GM18505 (cell line): ENCODE data around the gene MPC1L.
A peak's percentile ranks its signal among the peaks of the same experiment; 100 is the strongest.

ENCODE experiments used
- ATAC-seq: cut with Tn5 transposase; IDR thresholded peaks from one replicate; pipeline ENCODE4 v1.9.1; 2021; ENCODE audit not compliant: unreplicated experiment
- POLR2A ChIP-seq: IDR thresholded peaks from 4 replicates; pipeline ENCODE4 v1.6.1; 2011; ENCODE audit warnings: borderline replicate concordance; ENCODE audit not compliant: insufficient read depth, insufficient read length; ENCODE audit errors: extremely low read depth

Gene MPC1L

GRCh38 chrX:40647307-40648197 lies 24.3 kb downstream of the MPC1L start, which contains the start of gene CXorf38:
Gene CXorf38 (minus strand): TSS chrX:40647561. CDS start chrX:40647520, 41 bp downstream.
- peak; percentile 75 for ATAC-seq

DNA sequence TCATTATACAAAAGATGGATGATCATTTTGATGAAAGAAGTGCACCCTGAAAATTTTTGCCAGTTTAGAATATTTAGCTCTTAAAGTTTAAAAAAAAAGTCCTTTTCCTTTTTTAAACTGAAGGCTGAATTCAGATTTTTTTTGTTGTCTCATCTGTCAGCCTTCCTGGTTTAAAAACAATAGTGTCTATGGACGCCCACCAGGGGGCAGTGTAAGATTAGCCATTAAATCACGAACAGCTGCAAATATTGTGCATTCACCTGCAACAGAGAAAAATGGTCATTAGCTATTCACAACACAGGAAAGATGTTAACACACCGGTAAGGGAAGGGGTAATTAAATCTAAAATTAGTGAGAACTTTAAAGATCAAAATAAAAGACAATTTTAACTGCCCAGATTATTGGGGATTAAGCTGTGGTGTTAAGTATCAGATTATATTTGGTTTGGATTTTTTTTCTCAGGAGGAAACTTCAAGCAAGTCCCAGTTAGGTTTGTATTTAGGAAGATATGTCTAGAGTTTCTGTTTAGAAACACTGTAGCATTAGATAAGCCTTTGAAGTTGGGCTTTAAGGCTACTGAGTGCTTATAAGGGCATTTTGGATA lies 28.5 kb downstream of the MPC1L start:
- ATAC-seq, result no peak
- TF ChIP-seq POLR2A, result no peak

More at GRCh38 chrX:40647307-40648197, 24.3 kb downstream of the MPC1L start, which contains the start of gene CXorf38:
- peak; percentile 81 for TF ChIP-seq POLR2A

DNA sequence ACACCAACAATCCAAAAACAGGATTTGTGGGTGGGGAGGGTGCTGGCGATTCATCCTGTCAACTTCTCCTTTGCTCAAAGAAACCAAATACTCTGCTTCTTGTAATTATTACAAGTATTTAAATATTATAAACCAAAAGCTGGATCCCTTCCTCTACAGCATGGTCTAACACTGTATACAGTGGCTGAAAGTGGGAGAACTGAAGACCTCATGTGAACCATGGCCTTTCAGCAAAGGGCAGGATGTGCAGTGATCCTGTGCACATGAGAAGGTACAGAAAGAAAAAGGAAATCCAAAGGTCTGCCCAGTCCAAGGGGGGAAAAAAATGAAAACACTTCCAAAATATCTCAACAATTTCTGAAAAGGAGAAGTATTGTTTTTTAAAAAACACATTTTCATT lies 29.4 kb downstream of the MPC1L start:
- no peak for TF ChIP-seq POLR2A
- ATAC-seq, result no peak

GRCh38 chrX:40653535-40653934 lies 30.3 kb downstream of the MPC1L start:
- TF ChIP-seq POLR2A, result no peak
- no peak for ATAC-seq

DNA sequence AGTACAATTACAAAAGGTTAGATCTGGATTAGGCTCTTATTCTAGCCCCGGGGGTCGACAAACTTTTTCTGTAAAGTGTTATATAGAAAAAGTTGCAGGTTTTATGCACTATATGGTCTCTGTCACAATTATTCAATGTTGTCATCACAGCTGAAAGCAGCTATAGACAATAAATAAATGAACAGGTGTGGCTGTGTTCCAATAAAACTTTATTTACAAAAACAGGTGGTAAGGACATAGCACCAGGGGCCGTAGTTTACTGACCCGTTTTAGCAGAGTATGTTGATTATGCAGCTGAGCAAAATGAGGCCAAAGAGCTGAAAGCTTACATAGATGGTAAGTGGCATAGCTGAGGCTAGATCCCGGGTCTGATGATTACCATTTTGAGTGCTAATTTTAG lies 37.2 kb downstream of the MPC1L start:
- TF ChIP-seq POLR2A, result no peak
- ATAC-seq, result no peak

- TF ChIP-seq POLR2A, result no peak
- ATAC-seq, result no peak
Observed at GRCh38 chrX:40661489-40661888, 38.3 kb downstream of the MPC1L start.

- TF ChIP-seq POLR2A, result no peak
- ATAC-seq, result no peak
Observed at GRCh38 chrX:40663078-40663740, 40.0 kb downstream of the MPC1L start.

DNA sequence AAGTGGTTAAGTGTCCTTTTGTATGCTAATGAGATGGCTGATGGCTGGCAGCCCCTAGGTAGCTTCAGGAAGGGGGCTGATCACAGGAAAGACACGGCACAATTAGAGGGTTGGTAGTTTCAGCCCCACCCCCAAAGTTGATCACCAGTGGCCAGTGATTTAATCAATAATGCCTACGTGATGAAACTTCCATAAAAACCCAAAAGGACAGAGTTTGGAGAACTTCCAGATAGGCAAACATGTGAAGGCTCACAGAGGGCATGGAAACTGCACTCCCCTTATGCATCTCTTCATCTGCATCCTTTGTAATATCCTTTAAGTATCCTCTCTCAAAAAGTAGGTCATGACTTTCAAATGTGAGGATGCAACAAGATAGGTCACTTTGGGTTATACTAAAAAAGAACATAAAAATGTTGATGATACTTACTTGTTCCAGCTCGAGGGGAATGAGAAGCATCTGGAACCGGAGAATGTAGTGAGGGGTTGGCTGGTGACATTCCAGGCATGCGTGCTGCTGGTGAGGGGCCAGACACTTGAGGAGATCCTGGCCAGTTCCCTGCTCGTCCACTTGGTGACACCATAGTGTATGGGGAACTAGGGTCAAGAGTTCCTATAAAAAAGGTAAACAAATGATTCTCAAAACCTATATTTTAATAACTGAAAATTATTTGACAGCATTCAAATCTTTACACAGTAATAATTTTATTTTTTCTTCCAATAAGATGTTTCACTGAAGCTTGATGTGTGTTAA lies 40.8 kb downstream of the MPC1L start:
- TF ChIP-seq POLR2A, result no peak
- ATAC-seq, result no peak

GRCh38 chrX:40671126-40671525 lies 47.9 kb downstream of the MPC1L start:
- no peak for ATAC-seq
- TF ChIP-seq POLR2A, result no peak
